ENCODE results near the gene CHGA.
A peak's percentile ranks its signal among the peaks of the same experiment; 100 is the strongest.

The CHGA gene

GRCh38 chr14:92945959-92946846, 23.3 kb downstream of the CHGA start:
- no peak for DNase-seq

- DNase-seq, result no peak
Measured at GRCh38 chr14:92946847-92947545, 24.0 kb downstream of the CHGA start.

- no peak for DNase-seq
Measured at GRCh38 chr14:92948647-92949046, 25.7 kb downstream of the CHGA start.

- DNase-seq, result no peak
Measured at GRCh38 chr14:92949496-92950192, 26.7 kb downstream of the CHGA start.

- no peak for DNase-seq
Measured at GRCh38 chr14:92950193-92950540, 27.2 kb downstream of the CHGA start.

- DNase-seq, result no peak
Measured at GRCh38 chr14:92950773-92951172, 27.8 kb downstream of the CHGA start.

GRCh38 chr14:92951261-92951660, 28.3 kb downstream of the CHGA start:
- no peak for DNase-seq

- peak; percentile 71 for DNase-seq
Measured at GRCh38 chr14:92951912-92952471, 29.0 kb downstream of the CHGA start.

- DNase-seq, result no peak
Measured at GRCh38 chr14:92952481-92953298, 29.7 kb downstream of the CHGA start.

- no peak for DNase-seq
Measured at GRCh38 chr14:92953526-92953925, 30.6 kb downstream of the CHGA start.

- DNase-seq, result no peak
Measured at GRCh38 chr14:92954933-92955332, 32.0 kb downstream of the CHGA start.

GRCh38 chr14:92955381-92955780, 32.4 kb downstream of the CHGA start:
- DNase-seq, result no peak

- no peak for DNase-seq
Measured at GRCh38 chr14:92956961-92957360, 34.0 kb downstream of the CHGA start.

GRCh38 chr14:92958373-92959188, 35.6 kb downstream of the CHGA start:
- DNase-seq, result no peak

- no peak for DNase-seq
Measured at GRCh38 chr14:92959189-92959531, 36.2 kb downstream of the CHGA start.

GRCh38 chr14:92959761-92960680, 37.1 kb downstream of the CHGA start:
- no peak for DNase-seq

- DNase-seq, result no peak
Measured at GRCh38 chr14:92960706-92961566, 38.0 kb downstream of the CHGA start.

- no peak for DNase-seq
Measured at GRCh38 chr14:92961567-92961855, 38.6 kb downstream of the CHGA start.

GRCh38 chr14:92962031-92962830, 39.3 kb downstream of the CHGA start:
- DNase-seq, result no peak
